DND-41 (cell line): ENCODE measurements around the gene BASP1.
A peak's percentile ranks its signal among the peaks of the same experiment; 100 is the strongest.

Experiments used
- ATAC-seq: fragments of 200-7000 bp; cut with Tn5 transposase; 3 replicates; pipeline ENCODE4 v1.9.1; 2021; ENCODE audit warnings: low read depth; ENCODE audit not compliant: insufficient read depth
- DNase-seq: peaks from one replicate; pipeline ENCODE4 v3.0.0-alpha.2; 2020
- H2AFZ ChIP-seq: 2 replicates; pipeline ENCODE4 v1.6.0; 2012; ENCODE audit warnings: low read depth, low read length
- H3K27ac ChIP-seq: 2 replicates; pipeline ENCODE4 v1.5.1; 2012; ENCODE audit warnings: low read length, inconsistent platforms
- H3K27me3 ChIP-seq: fragments of 200-600 bp; sonication (generic); 2 replicates; pipeline ENCODE4 v1.6.0; 2012; ENCODE audit warnings: low read length, mild to moderate bottlenecking, inconsistent platforms; ENCODE audit not compliant: insufficient read depth, poor library complexity
- H3K36me3 ChIP-seq: 2 replicates; pipeline ENCODE4 v1.5.1; 2012; ENCODE audit warnings: low read length, inconsistent platforms; ENCODE audit not compliant: insufficient read depth
- H3K4me1 ChIP-seq: 2 replicates; pipeline ENCODE4 v1.5.1; 2012; ENCODE audit warnings: mild to moderate bottlenecking, low read length; ENCODE audit not compliant: insufficient read depth
- H3K4me2 ChIP-seq: 2 replicates; pipeline ENCODE4 v1.6.0; 2012; ENCODE audit warnings: mild to moderate bottlenecking, moderate library complexity, low read length, inconsistent platforms; ENCODE audit not compliant: insufficient read depth
- H3K4me3 ChIP-seq, 2 experiments: fragments of 200-600 bp in 1 of 2; shearing (Covaris generic) in 1 of 2; 2 replicates each; pipeline ENCODE4 v1.5.1; 2012 to 2016; ENCODE audit warnings: inconsistent platforms in 2 of 2, low read length in 2 of 2, mild to moderate bottlenecking in 2 of 2, low read depth in 1 of 2, moderate library complexity in 1 of 2
- H3K79me2 ChIP-seq: 2 replicates; pipeline ENCODE4 v1.6.0; 2012; ENCODE audit warnings: low read length, inconsistent platforms; ENCODE audit not compliant: insufficient read depth
- H3K9ac ChIP-seq: 2 replicates; pipeline ENCODE4 v1.6.0; 2012; ENCODE audit warnings: low read depth, mild to moderate bottlenecking, inconsistent platforms, low read length, moderate library complexity
- H3K9me3 ChIP-seq: 2 replicates; pipeline ENCODE4 v1.5.1; 2012; ENCODE audit warnings: low read length, moderate library complexity, mild to moderate bottlenecking, inconsistent platforms; ENCODE audit not compliant: insufficient read depth, severe bottlenecking
- H4K20me1 ChIP-seq: 2 replicates; pipeline ENCODE4 v1.6.0; 2012; ENCODE audit warnings: low read length; ENCODE audit not compliant: insufficient read depth
- CTCF ChIP-seq: IDR thresholded peaks from 2 replicates; pipeline ENCODE4 v1.5.1; 2012; ENCODE audit warnings: borderline replicate concordance, low read length, moderate library complexity, mild to moderate bottlenecking; ENCODE audit not compliant: poor library complexity, severe bottlenecking; ENCODE audit errors: extremely low read depth
- EZH2 ChIP-seq: IDR thresholded peaks from 3 replicates; pipeline ENCODE4 v1.6.1; 2012; ENCODE audit warnings: borderline replicate concordance, low read depth, mild to moderate bottlenecking, moderate library complexity, low read length, inconsistent platforms; ENCODE audit not compliant: severe bottlenecking

The BASP1 gene

GRCh38 chr5:17214893-17215292, 2.5 kb upstream of the BASP1 start:
- Histone ChIP-seq H4K20me1 (no peaks in the 10 kb centered on the region), H3K27me3 (no peaks in the 10 kb centered on the region), H3K27ac (no peak overlapping the region), H3K4me3 (no peak overlapping the region), H3K9ac (no peak overlapping the region), H3K4me1 (no peaks in the 10 kb centered on the region), H3K79me2 (no peaks in the 10 kb centered on the region), H3K9me3 (peaks cover 5% of the 10 kb centered on the region), H2AFZ (no peak overlapping the region), H3K4me2 (no peak overlapping the region), H3K36me3 (no peaks in the 10 kb centered on the region)
- DNase-seq (no peak), ATAC-seq (no peak)
- TF ChIP-seq EZH2, result no peak
- no peak for TF ChIP-seq CTCF

DNA sequence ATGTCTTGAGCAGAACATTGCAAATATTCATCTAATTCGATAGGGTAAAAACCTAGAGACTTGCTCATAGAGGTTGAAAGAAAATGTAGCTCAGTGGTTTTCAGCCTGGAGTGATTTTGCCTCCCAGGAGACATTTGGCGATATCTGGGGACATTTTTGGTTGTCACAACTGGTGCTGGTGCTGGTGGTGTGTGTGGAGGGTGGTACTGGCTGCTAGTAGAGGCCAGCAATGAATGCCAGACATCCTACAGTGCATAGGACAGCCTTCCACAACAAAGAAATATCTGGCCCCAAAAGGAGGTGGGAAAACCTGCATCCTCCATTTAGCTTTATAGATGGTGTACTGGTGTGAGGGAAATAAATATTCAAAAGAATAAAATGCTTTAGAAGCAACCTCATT, 2.1 kb upstream of the BASP1 start:
- H3K27ac ChIP-seq, result no peak overlapping the region
- no peaks in the 10 kb centered on the region for H4K20me1 ChIP-seq
- no peak for TF ChIP-seq CTCF
- TF ChIP-seq EZH2, result no peak
- no peak overlapping the region for H2AFZ ChIP-seq
- DNase-seq (no peak), ATAC-seq (no peak)
- H3K9me3 ChIP-seq, result peaks cover 5% of the 10 kb centered on the region
- no peaks in the 10 kb centered on the region for H3K36me3 ChIP-seq
- H3K79me2 ChIP-seq, result no peaks in the 10 kb centered on the region
- H3K4me3 ChIP-seq, result no peak overlapping the region
- no peaks in the 10 kb centered on the region for H3K27me3 ChIP-seq
- H3K4me2 ChIP-seq, result no peak overlapping the region
- H3K9ac ChIP-seq, result no peak overlapping the region
- no peaks in the 10 kb centered on the region for H3K4me1 ChIP-seq

DNA sequence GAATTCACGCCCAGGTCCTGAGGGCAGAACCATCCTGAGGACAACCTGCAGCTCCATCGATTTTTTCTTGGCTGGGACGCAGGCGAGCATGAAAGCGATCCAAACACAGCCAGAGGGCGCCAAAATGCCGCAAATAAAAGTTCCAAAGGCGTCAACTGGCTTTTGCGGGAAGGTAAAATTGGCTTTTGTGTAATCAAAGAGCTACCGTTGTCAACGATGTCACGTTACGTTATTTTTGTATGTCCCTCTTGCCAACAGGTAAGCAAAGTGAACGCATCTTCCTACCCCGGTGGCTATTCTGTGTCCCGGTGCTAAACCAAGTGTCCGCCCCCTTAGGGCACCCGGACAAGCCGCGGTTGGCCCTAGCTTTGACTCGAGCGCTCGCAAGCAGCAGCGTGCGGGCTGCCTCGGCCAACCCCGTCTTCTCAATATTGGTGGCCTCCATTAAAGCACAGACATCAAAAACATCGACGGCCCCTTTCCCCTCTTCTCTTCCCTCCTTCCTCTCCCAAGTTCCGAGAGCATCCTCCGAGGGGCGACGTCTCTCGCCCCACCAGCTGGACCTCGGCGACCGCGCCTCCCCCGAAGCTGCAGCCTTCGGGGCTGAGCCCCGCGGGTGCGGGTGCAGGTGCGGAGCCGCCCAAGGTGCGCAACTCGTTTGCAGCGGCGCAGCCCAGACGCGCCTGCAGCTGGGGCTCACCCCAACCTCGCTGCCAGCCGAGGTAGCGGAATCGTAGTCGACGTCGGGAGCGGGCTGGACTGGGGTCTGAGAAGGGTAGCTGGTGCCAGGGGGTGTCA, 1.1 kb upstream of the BASP1 start:
- peaks cover 5% of the 10 kb centered on the region for H3K9me3 ChIP-seq
- no peaks in the 10 kb centered on the region for H4K20me1 ChIP-seq
- no peaks in the 10 kb centered on the region for H3K27me3 ChIP-seq
- TF ChIP-seq EZH2 (no peak), CTCF (peak; percentile 47)
- no peak overlapping the region for H3K4me3 ChIP-seq
- H3K27ac ChIP-seq, result no peak overlapping the region
- ATAC-seq (no peak), DNase-seq (peak; percentile 6)
- H2AFZ ChIP-seq, result no peak overlapping the region
- no peak overlapping the region for H3K9ac ChIP-seq
- no peak overlapping the region for H3K4me2 ChIP-seq
- H3K36me3 ChIP-seq, result no peaks in the 10 kb centered on the region
- no peaks in the 10 kb centered on the region for H3K79me2 ChIP-seq
- no peaks in the 10 kb centered on the region for H3K4me1 ChIP-seq
